ENCODE data around the gene MUCL3. TPM values are rescaled to one million over a fixed set of nuclear protein-coding genes. Genes with fewer than 3 reads are reported as not detected.
A peak's percentile ranks its signal among the peaks of the same experiment; 100 is the strongest.

Gene MUCL3, protein sequence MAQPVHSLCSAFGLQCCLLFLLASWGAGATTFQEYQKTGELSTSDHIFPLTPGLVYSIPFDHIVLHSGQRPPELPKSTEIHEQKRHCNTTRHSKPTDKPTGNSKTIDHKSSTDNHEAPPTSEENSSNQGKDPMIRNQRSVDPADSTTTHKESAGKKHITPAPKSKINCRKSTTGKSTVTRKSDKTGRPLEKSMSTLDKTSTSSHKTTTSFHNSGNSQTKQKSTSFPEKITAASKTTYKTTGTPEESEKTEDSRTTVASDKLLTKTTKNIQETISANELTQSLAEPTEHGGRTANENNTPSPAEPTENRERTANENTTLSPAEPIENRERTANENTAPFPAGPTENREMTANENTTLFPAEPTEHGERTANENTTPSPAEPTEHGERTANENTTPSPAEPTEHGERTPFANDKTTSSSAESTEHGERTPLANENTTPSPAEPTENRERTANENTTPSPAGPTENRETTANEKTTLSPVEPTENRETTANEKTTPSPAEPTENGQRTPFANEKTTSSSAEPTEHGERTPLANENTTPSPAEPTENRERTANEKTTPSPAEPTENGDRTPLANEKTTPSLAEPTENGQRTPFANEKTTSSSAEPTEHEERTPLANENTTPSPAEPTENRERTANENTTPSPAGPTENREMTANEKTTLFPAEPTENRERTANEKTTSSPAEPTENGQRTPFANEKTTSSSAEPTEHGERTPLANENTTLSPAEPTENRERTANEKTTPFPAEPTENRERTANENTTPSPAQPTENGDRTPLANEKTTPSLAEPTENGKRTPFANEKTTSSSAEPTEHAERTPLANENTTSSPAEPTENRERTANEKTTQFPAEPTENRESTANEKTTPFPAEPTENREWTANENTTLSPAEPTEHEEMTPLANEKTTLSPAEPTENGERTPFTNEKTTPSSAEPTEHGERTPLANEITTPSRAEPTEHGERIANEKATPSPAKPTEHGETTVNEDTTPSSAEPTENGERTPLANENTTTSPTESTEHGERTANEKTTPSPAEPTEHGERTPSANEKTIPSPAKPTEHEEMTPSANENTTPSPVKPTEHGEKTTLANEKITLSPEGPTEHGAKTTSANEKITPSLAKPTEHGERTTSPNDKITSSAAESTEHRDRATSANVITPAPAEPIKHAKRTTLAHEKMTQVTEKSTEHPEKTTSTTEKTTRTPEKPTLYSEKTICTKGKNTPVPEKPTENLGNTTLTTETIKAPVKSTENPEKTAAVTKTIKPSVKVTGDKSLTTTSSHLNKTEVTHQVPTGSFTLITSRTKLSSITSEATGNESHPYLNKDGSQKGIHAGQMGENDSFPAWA (N-terminal part only)
- total RNA-seq (2014; rRNA removed; shearing (Covaris generic)), result not detected in 2 replicates

DNA sequence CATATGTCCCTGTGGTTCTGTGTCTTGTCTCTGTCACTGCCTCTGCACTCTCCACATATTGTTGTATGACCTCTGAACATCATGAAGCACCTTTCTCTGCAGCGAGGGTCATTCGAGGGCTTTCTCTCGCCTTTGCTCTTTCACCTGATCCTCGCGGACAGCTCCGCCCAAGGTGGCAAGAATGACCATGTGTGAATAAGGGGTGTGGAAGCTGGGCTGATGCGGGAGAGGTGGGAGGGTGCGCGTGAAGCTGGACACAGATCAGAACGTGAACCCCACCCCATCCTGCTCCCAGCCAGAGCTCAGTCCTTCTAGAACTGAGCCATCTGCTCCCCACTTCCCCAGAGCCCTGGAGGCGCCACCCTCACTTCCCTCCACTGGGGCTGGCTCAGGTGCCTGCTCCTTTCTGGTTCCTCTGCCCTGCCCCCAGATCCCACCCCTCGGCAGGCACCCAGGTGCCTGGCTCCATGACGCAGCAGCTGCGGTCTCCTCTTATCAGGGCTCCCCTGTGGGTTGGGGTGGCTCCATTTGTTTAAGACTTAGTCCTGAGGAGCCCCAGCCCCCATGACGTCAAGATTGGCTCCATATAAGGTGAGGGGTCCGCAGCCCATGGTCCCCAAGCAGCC, at the start of gene MUCL3:
Gene MUCL3 (plus strand): TSS at position 613 of the 626 bp plus-strand sequence. CDS start 27 bp downstream, outside the sequence.
- peak; percentile 30 for DNase-seq
- no peak within 1 kb of the TSS for H3K4me3 ChIP-seq (ENCODE audit: insufficient read depth, low read depth, low read length)
- no peaks in the 10 kb centered on the region for H3K36me3 ChIP-seq (replicated peaks; ENCODE audit: control insufficient read depth, insufficient read depth, low read length)
- no peaks in the 10 kb centered on the region; the same call in 1 of the 2 replicates for H3K27me3 ChIP-seq (ENCODE audit: control insufficient read depth, insufficient read depth, low read length)

DNA sequence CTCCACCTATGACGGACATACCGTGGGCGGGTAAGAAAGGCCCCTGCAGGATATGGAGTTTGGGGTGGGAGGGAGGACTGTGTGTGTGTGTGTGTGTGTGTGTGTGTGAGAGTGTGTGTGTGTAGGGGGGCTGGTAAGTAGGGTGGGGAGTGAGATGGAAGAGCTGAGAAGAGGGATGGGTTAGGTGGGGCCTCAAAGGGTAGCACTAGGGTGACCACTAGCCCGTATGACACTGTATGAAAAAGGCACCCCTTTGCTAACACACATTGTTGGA, 49.4 kb upstream of the MUCL3 start:
- Histone ChIP-seq H3K27me3 (ENCODE audit: control insufficient read depth, insufficient read depth, low read length) (no peaks in the 10 kb centered on the region), H3K36me3 (replicated peaks; ENCODE audit: control insufficient read depth, insufficient read depth, low read length) (peaks cover 46% of the 10 kb centered on the region), H3K4me3 (ENCODE audit: insufficient read depth, low read depth, low read length) (no peak overlapping the region)
- no peak for DNase-seq

DNA sequence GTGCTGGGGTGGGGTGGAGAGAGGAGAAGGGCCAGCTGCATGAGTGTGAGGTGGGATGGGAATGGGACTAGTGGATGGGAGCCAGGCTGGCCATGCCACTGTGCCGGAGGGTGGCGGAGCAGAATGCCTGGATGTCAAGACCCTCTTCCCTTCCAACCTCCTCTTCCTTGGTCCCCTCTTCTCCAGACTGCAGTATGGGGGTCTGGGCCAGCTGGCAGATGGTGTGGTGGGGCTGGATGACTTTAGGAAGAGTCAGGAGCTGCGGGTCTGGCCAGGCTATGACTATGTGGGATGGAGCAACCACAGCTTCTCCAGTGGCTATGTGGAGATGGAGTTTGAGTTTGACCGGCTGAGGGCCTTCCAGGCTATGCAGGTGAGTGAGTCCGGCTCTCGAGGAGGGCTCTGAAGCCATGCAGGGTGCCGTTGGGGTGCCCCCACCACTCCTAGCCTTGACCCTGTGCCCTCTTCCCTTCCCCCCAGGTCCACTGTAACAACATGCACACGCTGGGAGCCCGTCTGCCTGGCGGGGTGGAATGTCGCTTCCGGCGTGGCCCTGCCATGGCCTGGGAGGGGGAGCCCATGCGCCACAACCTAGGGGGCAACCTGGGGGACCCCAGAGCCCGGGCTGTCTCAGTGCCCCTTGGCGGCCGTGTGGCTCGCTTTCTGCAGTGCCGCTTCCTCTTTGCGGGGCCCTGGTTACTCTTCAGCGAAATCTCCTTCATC, 48.8 kb upstream of the MUCL3 start:
- DNase-seq, result peak; percentile 44
- Histone ChIP-seq H3K27me3 (ENCODE audit: control insufficient read depth, insufficient read depth, low read length) (no peaks in the 10 kb centered on the region), H3K36me3 (replicated peaks; ENCODE audit: control insufficient read depth, insufficient read depth, low read length) (peaks cover 48% of the 10 kb centered on the region), H3K4me3 (ENCODE audit: insufficient read depth, low read depth, low read length) (no peak overlapping the region)

DNA sequence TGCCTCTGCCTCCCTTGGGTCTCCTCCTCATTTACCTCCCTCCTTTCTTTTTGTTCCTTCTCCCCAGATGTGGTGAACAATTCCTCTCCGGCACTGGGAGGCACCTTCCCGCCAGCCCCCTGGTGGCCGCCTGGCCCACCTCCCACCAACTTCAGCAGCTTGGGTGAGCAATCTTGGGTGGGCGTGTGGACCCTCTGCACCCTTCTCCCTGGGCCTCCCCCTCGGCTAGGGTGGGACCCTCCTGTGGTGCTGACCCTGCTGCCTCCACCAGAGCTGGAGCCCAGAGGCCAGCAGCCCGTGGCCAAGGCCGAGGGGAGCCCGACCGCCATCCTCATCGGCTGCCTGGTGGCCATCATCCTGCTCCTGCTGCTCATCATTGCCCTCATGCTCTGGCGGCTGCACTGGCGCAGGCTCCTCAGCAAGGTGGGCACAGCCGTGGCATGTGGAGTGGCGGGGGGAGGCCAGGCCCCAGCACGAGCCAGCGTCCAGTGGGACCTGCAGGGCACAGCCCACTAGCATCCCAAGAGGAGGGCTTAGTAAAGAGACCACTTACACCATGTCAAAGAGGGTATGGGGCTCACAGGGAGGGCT, 47.7 kb upstream of the MUCL3 start:
- no peak overlapping the region for H3K4me3 ChIP-seq (ENCODE audit: insufficient read depth, low read depth, low read length)
- no peaks in the 10 kb centered on the region for H3K27me3 ChIP-seq (ENCODE audit: control insufficient read depth, insufficient read depth, low read length)
- peak; percentile 90 for DNase-seq
- peaks cover 54% of the 10 kb centered on the region for H3K36me3 ChIP-seq (replicated peaks; ENCODE audit: control insufficient read depth, insufficient read depth, low read length)

DNA sequence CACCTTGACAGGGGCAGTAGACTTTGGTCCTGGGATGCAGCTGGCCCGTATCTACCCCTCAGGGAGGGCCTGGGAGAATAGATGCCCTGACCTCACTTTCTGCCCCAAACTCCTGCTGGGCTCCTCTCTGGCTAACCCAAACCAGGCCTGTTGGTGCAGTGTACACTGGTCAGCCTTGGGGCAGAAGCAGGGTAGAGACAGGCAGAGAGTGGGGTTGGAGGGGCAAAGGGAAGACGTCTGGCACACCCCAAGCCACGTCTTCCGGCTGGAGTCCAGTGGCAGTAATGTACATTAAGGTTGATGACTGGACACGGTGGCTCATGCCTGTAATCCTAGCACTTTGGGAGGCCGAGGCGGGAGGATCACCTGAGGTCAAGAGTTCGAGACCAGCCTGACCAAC, 47.1 kb upstream of the MUCL3 start:
- DNase-seq, result no peak
- Histone ChIP-seq H3K27me3 (ENCODE audit: control insufficient read depth, insufficient read depth, low read length) (no peaks in the 10 kb centered on the region), H3K36me3 (replicated peaks; ENCODE audit: control insufficient read depth, insufficient read depth, low read length) (peaks cover 57% of the 10 kb centered on the region), H3K4me3 (ENCODE audit: insufficient read depth, low read depth, low read length) (no peak overlapping the region)

DNA sequence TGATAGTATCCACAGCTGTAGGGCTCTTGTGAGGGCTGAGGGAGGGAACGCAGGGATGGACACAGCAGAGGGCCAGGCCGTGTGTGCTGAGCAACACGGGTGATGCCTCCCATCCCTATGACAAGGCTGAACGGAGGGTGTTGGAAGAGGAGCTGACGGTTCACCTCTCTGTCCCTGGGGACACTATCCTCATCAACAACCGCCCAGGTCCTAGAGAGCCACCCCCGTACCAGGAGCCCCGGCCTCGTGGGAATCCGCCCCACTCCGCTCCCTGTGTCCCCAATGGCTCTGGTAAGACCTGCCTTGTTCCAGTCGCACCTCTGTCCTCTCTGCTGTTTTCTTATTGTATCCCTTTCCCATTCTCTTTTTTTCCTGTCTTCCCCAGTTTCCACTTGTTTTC, 46.4 kb upstream of the MUCL3 start:
- peaks cover 57% of the 10 kb centered on the region for H3K36me3 ChIP-seq (replicated peaks; ENCODE audit: control insufficient read depth, insufficient read depth, low read length)
- no peaks in the 10 kb centered on the region for H3K27me3 ChIP-seq (ENCODE audit: control insufficient read depth, insufficient read depth, low read length)
- peak; percentile 41 for DNase-seq
- H3K4me3 ChIP-seq (ENCODE audit: insufficient read depth, low read depth, low read length), result no peak overlapping the region

DNA sequence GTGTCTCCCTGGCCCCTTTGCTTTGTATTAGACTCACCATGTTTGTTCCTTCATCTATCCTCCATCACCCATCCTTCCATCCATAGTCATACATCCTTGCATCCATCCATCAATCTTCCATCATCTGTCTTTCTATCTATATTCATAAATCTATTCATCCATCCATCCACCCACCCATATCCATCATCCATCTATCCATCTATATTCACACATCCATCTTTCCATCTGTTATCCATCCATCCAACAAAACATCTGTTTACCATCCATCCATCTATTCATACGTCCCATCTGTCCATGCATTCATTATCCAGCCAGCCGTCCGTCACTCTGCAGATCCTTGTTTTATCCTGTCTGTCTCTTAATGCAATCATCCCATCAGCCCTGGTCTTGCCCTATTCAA, 45.8 kb upstream of the MUCL3 start:
- Histone ChIP-seq H3K4me3 (ENCODE audit: insufficient read depth, low read depth, low read length) (no peak overlapping the region), H3K36me3 (replicated peaks; ENCODE audit: control insufficient read depth, insufficient read depth, low read length) (peaks cover 56% of the 10 kb centered on the region), H3K27me3 (ENCODE audit: control insufficient read depth, insufficient read depth, low read length) (no peaks in the 10 kb centered on the region)
- no peak for DNase-seq

DNA sequence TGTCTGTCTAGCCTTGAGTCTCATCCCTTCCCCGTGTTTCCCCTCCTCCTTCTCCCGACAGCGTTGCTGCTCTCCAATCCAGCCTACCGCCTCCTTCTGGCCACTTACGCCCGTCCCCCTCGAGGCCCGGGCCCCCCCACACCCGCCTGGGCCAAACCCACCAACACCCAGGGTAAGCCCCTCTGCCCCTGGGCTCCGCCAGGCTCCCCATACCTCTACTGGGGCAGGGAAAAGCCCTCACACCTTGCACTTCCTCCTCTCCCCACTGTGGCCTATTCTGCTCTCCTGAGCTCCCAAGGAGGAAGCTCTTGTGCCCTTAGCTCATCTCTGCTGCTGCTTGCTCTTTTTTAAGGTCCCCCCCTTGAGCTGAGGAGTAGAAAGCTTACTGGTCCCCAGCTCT, 45.4 kb upstream of the MUCL3 start:
- Histone ChIP-seq H3K36me3 (replicated peaks; ENCODE audit: control insufficient read depth, insufficient read depth, low read length) (peaks cover 52% of the 10 kb centered on the region), H3K4me3 (ENCODE audit: insufficient read depth, low read depth, low read length) (no peak overlapping the region), H3K27me3 (ENCODE audit: control insufficient read depth, insufficient read depth, low read length) (no peaks in the 10 kb centered on the region)
- DNase-seq, result peak; percentile 58

DNA sequence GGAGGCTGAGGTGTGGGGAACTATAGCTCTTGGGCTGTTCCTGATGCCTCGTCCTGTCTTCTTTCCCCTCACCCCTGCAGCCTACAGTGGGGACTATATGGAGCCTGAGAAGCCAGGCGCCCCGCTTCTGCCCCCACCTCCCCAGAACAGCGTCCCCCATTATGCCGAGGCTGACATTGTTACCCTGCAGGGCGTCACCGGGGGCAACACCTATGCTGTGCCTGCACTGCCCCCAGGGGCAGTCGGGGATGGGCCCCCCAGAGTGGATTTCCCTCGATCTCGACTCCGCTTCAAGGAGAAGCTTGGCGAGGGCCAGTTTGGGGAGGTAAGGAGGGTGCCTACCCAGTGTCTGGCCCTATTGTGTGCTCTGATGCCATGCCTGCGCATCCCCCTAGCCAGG, 44.2 kb upstream of the MUCL3 start:
- H3K4me3 ChIP-seq (ENCODE audit: insufficient read depth, low read depth, low read length), result no peak overlapping the region
- peaks cover 42% of the 10 kb centered on the region for H3K36me3 ChIP-seq (replicated peaks; ENCODE audit: control insufficient read depth, insufficient read depth, low read length)

DNA sequence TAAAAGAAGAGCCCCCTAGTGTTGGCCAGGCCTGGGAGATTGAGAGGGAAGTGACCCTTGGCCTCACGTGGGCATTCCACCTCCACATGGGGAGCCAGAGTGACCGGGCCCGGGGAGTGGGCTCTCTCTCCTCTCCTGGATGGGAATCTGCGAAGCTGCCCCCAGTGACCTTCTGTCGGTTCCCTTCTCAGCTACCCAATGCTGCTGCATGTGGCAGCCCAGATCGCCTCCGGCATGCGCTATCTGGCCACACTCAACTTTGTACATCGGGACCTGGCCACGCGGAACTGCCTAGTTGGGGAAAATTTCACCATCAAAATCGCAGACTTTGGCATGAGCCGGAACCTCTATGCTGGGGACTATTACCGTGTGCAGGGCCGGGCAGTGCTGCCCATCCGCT, 42.9 kb upstream of the MUCL3 start:
- Histone ChIP-seq H3K36me3 (replicated peaks; ENCODE audit: control insufficient read depth, insufficient read depth, low read length) (peaks cover 36% of the 10 kb centered on the region), H3K4me3 (ENCODE audit: insufficient read depth, low read depth, low read length) (no peak overlapping the region), H3K27me3 (ENCODE audit: control insufficient read depth, insufficient read depth, low read length) (no peaks in the 10 kb centered on the region)
- peak; percentile 52 for DNase-seq

More for the DNA sequence above, 44.2 kb upstream of the MUCL3 start:
- peak; percentile 30 for DNase-seq
- no peaks in the 10 kb centered on the region for H3K27me3 ChIP-seq (ENCODE audit: control insufficient read depth, insufficient read depth, low read length)

DNA sequence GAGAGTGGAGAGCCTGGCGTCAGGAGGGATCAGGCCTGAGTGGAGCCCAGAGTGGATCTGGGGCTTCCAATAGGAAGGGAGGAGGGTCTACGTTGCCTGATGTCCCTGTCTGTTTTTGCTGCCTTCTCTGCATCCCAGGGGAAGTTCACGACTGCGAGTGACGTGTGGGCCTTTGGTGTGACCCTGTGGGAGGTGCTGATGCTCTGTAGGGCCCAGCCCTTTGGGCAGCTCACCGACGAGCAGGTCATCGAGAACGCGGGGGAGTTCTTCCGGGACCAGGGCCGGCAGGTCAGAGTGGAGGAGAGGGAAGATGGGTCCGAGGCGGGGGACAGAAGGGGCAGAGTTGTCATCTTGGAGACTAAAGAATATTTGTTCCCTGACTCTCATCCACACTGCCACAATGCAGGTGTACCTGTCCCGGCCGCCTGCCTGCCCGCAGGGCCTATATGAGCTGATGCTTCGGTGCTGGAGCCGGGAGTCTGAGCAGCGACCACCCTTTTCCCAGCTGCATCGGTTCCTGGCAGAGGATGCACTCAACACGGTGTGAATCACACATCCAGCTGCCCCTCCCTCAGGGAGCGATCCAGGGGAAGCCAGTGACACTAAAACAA, 41.9 kb upstream of the MUCL3 start:
- no peaks in the 10 kb centered on the region for H3K27me3 ChIP-seq (ENCODE audit: control insufficient read depth, insufficient read depth, low read length)
- H3K36me3 ChIP-seq (replicated peaks; ENCODE audit: control insufficient read depth, insufficient read depth, low read length), result peaks cover 32% of the 10 kb centered on the region
- H3K4me3 ChIP-seq (ENCODE audit: insufficient read depth, low read depth, low read length), result no peak overlapping the region
- DNase-seq, result peak; percentile 26

DNA sequence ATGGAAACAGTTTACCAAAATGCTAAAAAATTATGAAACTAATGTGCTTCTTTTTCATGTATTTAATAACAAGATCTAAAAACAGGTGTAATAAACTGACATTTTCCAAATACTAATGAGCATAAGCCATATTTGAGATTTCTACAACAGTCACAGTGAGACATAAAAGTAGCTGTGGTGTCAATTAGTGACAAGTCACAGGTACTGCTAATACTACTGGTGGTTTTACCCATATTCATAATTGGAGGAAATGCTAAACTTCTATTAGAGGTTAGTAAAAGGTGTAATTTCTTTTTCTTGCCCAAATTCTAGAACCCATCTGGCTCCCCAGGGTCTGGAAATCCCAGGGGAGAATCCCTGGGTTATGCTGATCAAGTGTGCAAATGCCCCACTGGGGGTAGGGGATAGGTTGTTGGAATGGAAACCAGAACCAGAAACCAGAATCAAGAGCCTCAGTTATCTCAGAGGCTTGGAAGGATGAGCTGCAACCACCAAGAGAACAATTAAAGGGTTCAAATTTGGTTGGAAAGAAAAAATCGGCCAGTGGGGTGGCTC, 39.8 kb upstream of the MUCL3 start:
- no peak for DNase-seq
- Histone ChIP-seq H3K27me3 (ENCODE audit: control insufficient read depth, insufficient read depth, low read length) (no peaks in the 10 kb centered on the region), H3K4me3 (ENCODE audit: insufficient read depth, low read depth, low read length) (no peak overlapping the region), H3K36me3 (replicated peaks; ENCODE audit: control insufficient read depth, insufficient read depth, low read length) (peaks cover 24% of the 10 kb centered on the region)

DNA sequence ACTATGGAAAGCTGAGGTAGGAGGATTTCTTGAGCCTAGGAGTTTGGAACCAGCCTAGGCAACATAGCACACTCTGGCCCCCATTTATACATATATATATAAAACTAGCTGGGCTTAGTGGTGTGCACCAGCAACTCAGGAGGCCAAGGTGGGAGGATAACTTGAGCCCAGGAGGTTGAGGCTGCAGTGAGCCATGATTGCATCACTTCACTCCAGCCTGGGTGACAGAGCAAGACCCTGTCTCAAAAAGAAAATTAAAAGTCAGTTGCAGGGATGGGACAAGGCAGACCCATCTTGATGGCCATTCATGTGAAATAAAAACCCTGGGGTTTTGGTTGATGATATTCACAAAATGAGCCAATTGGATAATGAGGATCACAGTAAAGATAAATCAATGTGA, 39.3 kb upstream of the MUCL3 start:
- Histone ChIP-seq H3K27me3 (ENCODE audit: control insufficient read depth, insufficient read depth, low read length) (no peaks in the 10 kb centered on the region), H3K36me3 (replicated peaks; ENCODE audit: control insufficient read depth, insufficient read depth, low read length) (peaks cover 21% of the 10 kb centered on the region), H3K4me3 (ENCODE audit: insufficient read depth, low read depth, low read length) (no peak overlapping the region)
- no peak for DNase-seq
